NCI-H128 (cell line): ENCODE measurements around the gene HDGFL3.
A peak's percentile ranks its signal among the peaks of the same experiment; 100 is the strongest.
"Not testable (repeated sequence)": the region's sequence is repeated elsewhere in the genome, so short reads cannot be mapped to it uniquely, and the experiment has no call there.

Experiments
- DNase-seq: peaks from one replicate; lab custom pipeline; 2025; ENCODE audit not compliant: unreplicated experiment; lab: John Stamatoyannopoulos, UW

Gene HDGFL3

GRCh38 chr15:83207660-83208366 is at the start of gene HDGFL3:
Gene HDGFL3 (minus strand): TSS chr15:83207823. CDS start chr15:83207414, 409 bp downstream.
- DNase-seq = no peak

- DNase-seq = no peak
These were observed 43.2 kb upstream of the HDGFL3 start for GRCh38 chr15:83250781-83251180.

GRCh38 chr15:83249030-83249343 is 41.4 kb upstream of the HDGFL3 start:
- no peak for DNase-seq

DNA sequence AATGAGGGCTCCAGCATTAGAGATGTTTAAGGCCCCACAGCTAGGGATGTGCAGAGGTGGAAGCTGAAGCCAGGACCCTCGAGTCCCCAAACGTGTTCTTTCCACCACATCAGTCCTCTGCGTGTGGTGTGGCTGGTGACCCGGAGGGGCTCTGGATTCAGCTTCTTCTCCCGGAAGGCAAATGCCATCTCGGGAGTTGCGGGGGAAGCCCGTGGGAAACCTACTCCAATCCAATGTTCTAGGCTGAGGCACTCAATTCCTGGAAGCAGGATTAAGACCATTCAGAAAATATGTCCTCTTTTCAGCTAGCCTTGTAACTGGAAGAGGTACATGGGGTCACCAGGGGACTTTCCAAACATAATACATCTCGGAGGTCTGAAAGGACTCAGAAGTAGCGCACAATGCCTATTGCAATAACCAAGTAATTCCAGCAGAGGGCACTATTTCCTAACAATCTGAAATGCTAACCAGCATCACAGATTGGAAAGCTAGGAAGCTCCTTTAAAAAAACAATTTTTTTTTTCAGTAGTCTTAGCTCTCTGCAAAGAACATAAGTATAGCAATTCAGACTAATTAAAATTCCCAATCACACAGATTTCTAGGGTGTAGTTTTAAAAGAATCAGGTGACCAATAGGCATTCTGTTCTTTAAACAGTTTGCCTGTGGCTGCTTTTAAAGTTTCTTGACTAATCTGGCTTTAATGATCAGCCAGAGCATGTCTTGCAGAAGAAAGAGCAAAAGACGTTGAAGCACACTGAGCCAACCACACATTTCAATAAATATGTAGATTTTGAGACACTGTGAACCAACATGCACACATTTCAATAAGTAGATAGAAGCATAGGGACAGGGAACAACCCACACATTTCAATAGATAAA is 40.8 kb upstream of the HDGFL3 start:
- peak; percentile 19 for DNase-seq

GRCh38 chr15:83243634-83244033 is 36.0 kb upstream of the HDGFL3 start:
- no peak for DNase-seq

- no peak for DNase-seq
These were observed 22.6 kb upstream of the HDGFL3 start for GRCh38 chr15:83230242-83230641.

DNA sequence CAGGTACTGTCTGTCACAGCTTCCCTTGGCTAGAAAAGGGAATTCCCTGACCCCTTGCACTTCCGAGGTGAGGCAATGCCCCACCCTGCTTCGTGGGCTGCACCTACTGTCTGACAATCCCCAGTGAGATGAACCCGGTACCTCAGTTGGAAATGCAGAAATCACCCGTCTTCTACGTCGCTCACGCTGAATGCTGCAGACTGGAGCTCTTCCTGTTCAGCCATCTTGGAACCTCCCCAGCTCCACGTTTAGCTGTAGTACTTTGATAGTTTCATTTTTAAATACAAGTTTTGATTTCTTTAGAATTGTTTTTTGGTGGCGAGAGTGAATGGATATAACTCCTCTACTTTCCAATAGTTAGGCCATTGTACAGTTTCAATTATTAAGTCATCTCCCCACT is 17.8 kb upstream of the HDGFL3 start:
- DNase-seq = no peak

GRCh38 chr15:83221781-83222180 is 14.2 kb upstream of the HDGFL3 start:
- DNase-seq = not testable (repeated sequence)

GRCh38 chr15:83219026-83219425 is 11.4 kb upstream of the HDGFL3 start:
- no peak for DNase-seq

DNA sequence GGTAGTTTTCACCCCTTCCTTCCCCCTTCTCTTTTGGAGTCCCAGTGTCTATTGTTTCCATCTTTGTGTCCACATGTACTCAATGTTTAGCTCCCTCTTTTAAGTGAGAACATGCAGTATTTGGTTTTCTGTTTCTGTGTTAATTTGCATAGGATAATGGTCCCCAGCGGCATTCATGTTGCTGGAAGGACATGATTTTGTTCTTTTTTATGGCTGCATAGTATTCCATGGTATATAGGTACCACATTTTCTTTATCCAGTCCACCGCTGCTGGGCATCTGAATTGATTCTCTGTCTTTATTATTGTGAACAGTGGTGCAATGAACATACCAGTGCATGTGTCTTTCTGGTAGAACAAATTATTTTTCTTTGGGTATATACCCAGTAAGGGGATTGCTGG is 7.7 kb upstream of the HDGFL3 start:
- no peak for DNase-seq

- DNase-seq = no peak
These were observed 3.0 kb upstream of the HDGFL3 start for GRCh38 chr15:83210619-83211018.

DNA sequence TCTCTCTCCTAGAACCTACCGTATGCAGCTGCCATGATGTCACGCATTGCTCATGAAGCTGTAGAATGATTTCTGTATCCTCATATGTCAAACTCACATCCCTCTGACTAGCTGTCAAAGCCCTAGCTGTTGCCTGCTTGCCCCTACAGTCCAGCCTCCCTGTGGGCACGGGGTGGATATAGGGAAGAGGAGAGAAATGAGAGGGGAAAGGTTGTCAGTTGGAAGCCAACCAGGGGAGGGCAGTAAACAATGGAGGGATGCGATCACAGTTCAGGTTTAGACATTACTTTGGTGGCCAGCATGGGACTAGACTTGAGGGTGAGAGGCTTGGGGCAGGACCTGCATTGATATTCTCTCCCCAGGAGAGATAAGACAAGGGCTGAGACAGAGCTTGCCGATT is 1.7 kb upstream of the HDGFL3 start:
- no peak for DNase-seq

DNA sequence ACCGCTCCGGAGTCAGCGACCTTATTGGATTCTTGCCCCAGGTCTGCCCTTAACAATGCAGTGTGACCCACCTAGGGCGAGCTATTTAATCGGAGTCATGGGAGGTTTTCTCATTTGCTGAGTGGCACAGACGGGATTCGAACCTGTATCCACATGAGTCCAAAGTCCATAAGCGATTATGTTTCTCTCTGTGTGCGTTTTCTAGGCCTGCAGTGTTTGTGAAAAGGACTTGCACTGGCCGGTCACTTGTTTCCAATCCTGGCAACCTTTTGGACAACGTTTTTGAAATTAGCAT is 691 bp upstream of the HDGFL3 start:
- no peak for DNase-seq

DNA sequence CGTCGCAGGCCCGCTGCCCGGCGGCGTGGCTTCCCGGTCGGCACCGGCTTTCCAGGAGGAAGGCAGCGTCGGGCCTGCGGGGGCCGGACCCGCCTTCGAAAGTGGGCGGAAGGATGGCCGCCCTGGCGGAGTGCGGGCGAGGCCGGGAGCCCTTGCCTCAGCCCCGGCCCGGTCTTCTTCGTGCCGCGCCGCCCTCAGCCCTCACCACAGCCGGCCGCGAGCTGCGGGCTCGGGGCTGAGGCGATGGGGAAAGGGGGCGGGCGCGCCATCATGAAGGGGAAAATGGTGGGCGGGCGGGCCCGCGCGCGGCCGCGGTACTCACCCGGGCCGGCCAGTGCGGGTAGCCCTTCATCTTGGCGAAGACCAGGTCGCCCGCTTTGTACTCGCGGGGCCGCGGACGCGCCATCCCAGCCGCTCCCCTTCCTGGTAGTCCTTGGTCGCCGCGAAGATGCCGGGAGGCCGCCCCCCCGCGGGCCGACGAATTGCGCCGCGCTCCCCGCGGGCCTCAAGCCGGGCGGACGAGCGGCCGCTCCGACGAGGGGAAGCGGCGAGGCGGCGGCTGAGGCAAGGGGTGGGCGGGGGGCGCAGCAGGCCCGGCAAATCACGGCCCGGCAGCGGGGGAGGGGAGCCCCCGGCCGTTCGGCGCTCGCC is 489 bp downstream of the HDGFL3 start:
- DNase-seq = no peak

GRCh38 chr15:83206526-83207008 is 1.1 kb downstream of the HDGFL3 start:
- DNase-seq = no peak

DNA sequence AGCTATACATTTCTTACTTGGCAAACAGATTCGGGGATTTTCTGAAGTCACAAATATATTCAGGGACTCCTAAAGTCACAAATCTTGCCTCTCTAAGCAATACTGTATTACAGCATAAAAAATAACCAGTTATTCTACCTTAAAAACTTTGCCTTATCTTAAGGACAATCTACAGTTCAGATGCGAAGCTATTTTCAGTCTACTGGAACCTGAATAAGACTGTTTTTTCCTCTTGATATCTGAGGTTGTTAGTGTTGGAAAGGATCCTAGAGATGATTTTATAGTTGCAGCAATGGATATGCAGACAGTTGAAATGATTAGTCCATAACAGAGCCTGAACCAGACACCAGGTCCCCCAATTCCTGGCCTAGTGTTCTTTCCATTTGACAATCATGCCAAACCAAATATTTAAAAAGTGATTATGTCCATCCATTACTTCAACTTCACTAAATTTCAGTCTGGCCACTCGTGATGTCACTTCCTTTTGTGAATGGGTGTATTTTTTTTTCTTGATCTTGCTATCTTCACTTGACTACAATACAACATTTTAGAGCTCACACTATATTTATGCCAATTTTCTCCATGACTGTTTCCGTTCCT is 1.8 kb downstream of the HDGFL3 start:
- no peak for DNase-seq

- DNase-seq = no peak
These were observed 2.9 kb downstream of the HDGFL3 start for GRCh38 chr15:83204697-83205096.

DNA sequence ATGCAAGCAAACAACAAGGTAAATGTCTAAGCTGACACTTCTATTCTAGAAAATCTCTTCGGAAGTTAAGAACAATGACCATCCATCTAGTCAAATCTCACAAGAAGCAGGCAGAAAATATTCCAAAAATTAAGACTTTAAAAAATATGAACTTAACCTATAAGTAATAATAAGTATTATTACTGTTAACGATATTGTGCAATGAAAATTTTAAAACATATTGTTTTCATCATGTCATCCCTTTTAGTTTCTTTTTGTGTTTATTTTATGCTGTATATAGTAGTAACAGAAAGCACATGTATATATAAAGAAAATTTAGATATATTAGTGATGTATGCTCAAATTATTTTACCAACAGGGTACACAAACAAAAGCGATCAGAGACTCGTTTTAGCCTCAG is 4.1 kb downstream of the HDGFL3 start:
- no peak for DNase-seq

DNA sequence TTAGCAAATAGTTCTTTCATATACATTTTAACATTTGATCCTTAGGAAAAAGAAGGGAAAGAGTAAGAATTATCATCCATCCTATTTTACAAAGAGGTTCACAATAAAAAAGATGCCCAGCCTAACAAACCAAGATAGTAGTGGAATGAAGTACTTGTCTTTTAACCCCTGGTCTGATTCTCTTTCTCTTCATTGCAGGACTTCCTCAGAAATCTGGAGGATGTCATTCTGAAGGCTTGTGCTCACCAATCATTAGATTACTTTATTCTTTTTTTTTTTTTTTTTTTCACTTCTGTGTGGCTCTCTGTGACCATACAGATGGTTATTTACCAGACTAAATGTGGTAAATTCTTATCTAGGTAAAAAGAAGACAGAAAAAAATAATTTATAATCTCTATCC is 7.0 kb downstream of the HDGFL3 start:
- no peak for DNase-seq

DNA sequence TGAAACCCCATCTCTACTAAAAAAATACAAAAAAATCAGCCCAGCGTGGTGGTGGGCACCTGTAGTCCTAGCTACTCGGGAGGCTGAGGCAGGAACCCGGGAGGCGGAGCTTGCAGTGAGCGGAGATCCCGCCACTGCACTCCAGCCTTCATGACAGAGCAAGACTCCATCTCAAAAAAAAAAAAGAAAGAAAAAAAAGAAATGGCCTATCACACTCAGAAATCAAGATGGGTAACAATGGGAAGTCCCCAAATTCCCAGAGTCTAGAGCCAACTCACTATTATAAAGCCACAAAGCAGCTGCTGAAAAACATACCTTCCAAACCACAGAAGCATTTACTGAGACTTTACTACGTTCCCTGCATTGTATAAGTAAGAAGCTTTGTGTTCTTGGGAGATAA is 7.5 kb downstream of the HDGFL3 start:
- DNase-seq = no peak

- DNase-seq = no peak
These were observed 8.3 kb downstream of the HDGFL3 start for GRCh38 chr15:83199288-83199687.

GRCh38 chr15:83198476-83198875 is 9.1 kb downstream of the HDGFL3 start:
- DNase-seq = no peak
